SK-N-SH (cell line): ENCODE measurements around the gene ULBP1. TPM values are rescaled to one million over a fixed set of nuclear protein-coding genes. Genes with fewer than 3 reads are reported as not detected.
A peak's percentile ranks its signal among the peaks of the same experiment; 100 is the strongest.
"Not testable (repeated sequence)": the region's sequence is repeated elsewhere in the genome, so short reads cannot be mapped to it uniquely, and the experiment has no call there.

Source experiments
- CTCF ChIA-PET: fragments of 300-600, 350-600 bp; formaldehyde crosslinking; extraction: SDS; loops from one replicate; lab custom pipeline; 2021; lab: Yijun Ruan, JAX
- POLR2A ChIA-PET: fragments of 350-600 bp; sonication (Branson Sonifier 250); formaldehyde crosslinking; extraction: SDS; loops from one replicate; lab custom pipeline; 2020; ENCODE audit warnings: antibody characterized with exemption, inconsistent platforms; lab: Yijun Ruan, JAX
- DNase-seq: peaks from one replicate; pipeline ENCODE4 v3.0.0; 2012
- H2AFZ ChIP-seq: fragments of 200-600 bp; sonication (generic); 2 replicates; pipeline ENCODE4 v1.8.1; 2016; ENCODE audit warnings: antibody characterized with exemption, mild to moderate bottlenecking, low read depth
- H3F3A ChIP-seq: fragments of 200-600 bp; sonication (generic); replicated peaks from 2 replicates; pipeline ENCODE3; 2016; ENCODE audit warnings: antibody characterized with exemption, mild to moderate bottlenecking; ENCODE audit not compliant: insufficient read depth
- H3K27ac ChIP-seq, 2 experiments: fragments of 200-500 bp in 1 of 2; fragments of 200-600 bp in 1 of 2; sonication (Bioruptor generic) in 1 of 2; sonication (generic), shearing (Covaris generic) in 1 of 2; 2 replicates each; pipeline versions ENCODE4 v1.5.1 to v1.6.1; 2014 to 2016; ENCODE audit warnings: low read depth in 2 of 2, inconsistent platforms in 1 of 2, low read length in 1 of 2, mild to moderate bottlenecking in 1 of 2, mixed read lengths in 1 of 2
- H3K27me3 ChIP-seq: fragments of 200-600 bp; sonication (generic), shearing (Covaris generic); 2 replicates; pipeline ENCODE4 v1.6.1; 2016; ENCODE audit warnings: mixed run types; ENCODE audit not compliant: insufficient read depth
- H3K36me3 ChIP-seq, 2 experiments: fragments of 200-500 bp in 1 of 2; fragments of 200-600 bp in 1 of 2; sonication (Bioruptor generic) in 1 of 2; sonication (generic) in 1 of 2; replicated peaks in 1 of 2; 2 replicates each; pipeline versions ENCODE3 to v1.5.1; 2014 to 2016; ENCODE audit warnings: low read length in 1 of 2, mild to moderate bottlenecking in 1 of 2; ENCODE audit not compliant: insufficient read depth in 2 of 2, control insufficient read depth in 1 of 2
- H3K4me1 ChIP-seq, 2 experiments: fragments of 200-500 bp in 1 of 2; fragments of 200-600 bp in 1 of 2; sonication (Bioruptor generic) in 1 of 2; sonication (generic), shearing (Covaris generic) in 1 of 2; 2 replicates each; pipeline versions ENCODE4 v1.5.1 to v1.6.1; 2014 to 2016; ENCODE audit warnings: low read depth in 1 of 2, low read length in 1 of 2, mixed run types in 1 of 2; ENCODE audit not compliant: insufficient read depth in 2 of 2, control insufficient read depth in 1 of 2
- H3K4me2 ChIP-seq: fragments of 200-600 bp; sonication (generic), shearing (Covaris generic); 2 replicates; pipeline ENCODE4 v1.6.1; 2017; ENCODE audit warnings: mixed run types
- H3K4me3 ChIP-seq, 2 experiments: fragments of 200-500 bp in 1 of 2; fragments of 200-600 bp in 1 of 2; sonication (Bioruptor generic) in 1 of 2; sonication (generic), shearing (Covaris generic) in 1 of 2; 2 replicates each; pipeline versions ENCODE4 v1.5.1 to v1.8.1; 2014 to 2016; ENCODE audit warnings: low read depth in 2 of 2, inconsistent platforms in 1 of 2, low read length in 1 of 2, mild to moderate bottlenecking in 1 of 2, mixed read lengths in 1 of 2, moderate library complexity in 1 of 2
- H3K79me2 ChIP-seq: fragments of 200-600 bp; sonication (generic); 2 replicates; pipeline ENCODE4 v1.8.1; 2017; ENCODE audit warnings: mild to moderate bottlenecking; ENCODE audit not compliant: insufficient read depth
- H3K9ac ChIP-seq: fragments of 200-600 bp; sonication (generic); 2 replicates; pipeline ENCODE4 v1.6.1; 2017; ENCODE audit warnings: mixed run types
- H3K9me2 ChIP-seq: fragments of 200-600 bp; sonication (generic); 2 replicates; pipeline ENCODE4 v1.6.1; 2017; ENCODE audit warnings: mixed run types
- H3K9me3 ChIP-seq: fragments of 200-600 bp; sonication (generic); 2 replicates; pipeline ENCODE4 v1.6.1; 2017; ENCODE audit warnings: mixed run types, mild to moderate bottlenecking, moderate library complexity
- H4K20me1 ChIP-seq: fragments of 200-600 bp; sonication (generic); 2 replicates; pipeline ENCODE4 v1.6.1; 2017; ENCODE audit warnings: mild to moderate bottlenecking, mixed run types; ENCODE audit not compliant: insufficient read depth
- CHD2 ChIP-seq: fragments of 150-350 bp; IDR thresholded peaks from 2 replicates; pipeline ENCODE4 v1.6.1; 2018; ENCODE audit warnings: low read length; ENCODE audit not compliant: partially characterized antibody
- ELF1 ChIP-seq: IDR thresholded peaks from 2 replicates; pipeline ENCODE4 v1.4.0; 2012
- EP300 ChIP-seq, 2 experiments: IDR thresholded peaks; 2 replicates each; pipeline versions ENCODE4 v1.4.0 to v1.6.1; 2012; ENCODE audit warnings: borderline replicate concordance in 1 of 2, low read depth in 1 of 2, low read length in 1 of 2
- FOSL2 ChIP-seq: IDR thresholded peaks from 2 replicates; pipeline ENCODE4 v1.4.0; 2012; ENCODE audit warnings: low read depth, mild to moderate bottlenecking, moderate library complexity, borderline replicate concordance
- NFIC ChIP-seq: IDR thresholded peaks from 2 replicates; pipeline ENCODE4 v1.4.0; 2012; ENCODE audit warnings: borderline replicate concordance
- NRF1 ChIP-seq: IDR thresholded peaks from 2 replicates; pipeline ENCODE4 v1.6.1; 2012; ENCODE audit warnings: low read depth, mild to moderate bottlenecking, low read length
- RCOR1 ChIP-seq: fragments of 150-350 bp; IDR thresholded peaks from 2 replicates; pipeline ENCODE4 v1.6.1; 2017; ENCODE audit warnings: antibody characterized with exemption, low read length
- RFX5 ChIP-seq: IDR thresholded peaks from 2 replicates; pipeline ENCODE4 v1.6.1; 2012; ENCODE audit warnings: mild to moderate bottlenecking, improper control_type of control experiment, low read length
- SIN3A ChIP-seq: IDR thresholded peaks from 2 replicates; pipeline ENCODE4 v1.6.1; 2012; ENCODE audit warnings: low read depth, mild to moderate bottlenecking, low read length, moderate library complexity, borderline replicate concordance
- TEAD4 ChIP-seq: IDR thresholded peaks from 2 replicates; pipeline ENCODE4 v1.4.0; 2012; ENCODE audit warnings: mild to moderate bottlenecking, borderline replicate concordance; ENCODE audit not compliant: insufficient read depth
- ZBTB33 ChIP-seq: IDR thresholded peaks from 2 replicates; pipeline ENCODE4 v1.4.0; 2012; ENCODE audit warnings: low read depth, borderline replicate concordance
- WGBS: methylation state at CpG from one replicate; pipeline ENCODE4 v1.1.6; 2017; ENCODE audit warnings: low lambda C conversion rate; 5-methylcytosine and 5-hydroxymethylcytosine counted together
- polyA plus RNA-seq, 3 experiments: library from polyadenylated mRNA; depleted of rRNA; stranded (reverse); fragments of >200 nt; gene quantifications; 2 replicates each; pipeline ENCODE4 v1.2.3, GENCODE V29; 2012
- TF ChIP-seq, protein P1 (sequence below): fragments of 150-350 bp; IDR thresholded peaks from 2 replicates; pipeline ENCODE4 v1.6.1; 2017; ENCODE audit warnings: antibody characterized with exemption, low read length, low read depth, borderline replicate concordance

The ULBP1 gene
- polyA plus RNA-seq, 1 of the 3 experiments (the other 2 are of a cell fraction) = 0.02 TPM

- not testable (repeated sequence) for H4K20me1 ChIP-seq, H3K27ac ChIP-seq, DNase-seq, H3K4me2 ChIP-seq, H3K9me3 ChIP-seq, H3K9me2 ChIP-seq, H2AFZ ChIP-seq, H3F3A ChIP-seq, H3K36me3 ChIP-seq, H3K9ac ChIP-seq, H3K4me1 ChIP-seq, H3K79me2 ChIP-seq, H3K27me3 ChIP-seq
- ChIA-PET CTCF (interaction anchor here (0.6 to 1.1 kb wide), 3 partner anchors 81 to 1036 kb away, joined by 3 read pairs; no protein-coding TSS in a partner anchor), POLR2A (interaction anchor here (0.9 kb wide), 1 partner anchor 16 kb away, joined by 3 read pairs; no protein-coding TSS in a partner anchor)
- H3K4me3 ChIP-seq = peak overlapping the region in 1 of 2 experiments; percentile 72; a peak in 2 of 4 replicates
- WGBS = 71% methylated on average over 5 of the region's 5 CpGs
Observed at GRCh38 chr6:149922091-149922490, 41.7 kb upstream of the ULBP1 start.

GRCh38 chr6:149922642-149923326, 41.0 kb upstream of the ULBP1 start, which contains the start of gene RAET1G:
Gene RAET1G, minus strand, starts transcription at chr6:149923121. Its CDS starts 111 bp downstream, at chr6:149923010.
- Histone ChIP-seq H3K4me1 (peaks cover 0 to 9% of the 10 kb centered on the region in 2 experiments; a peak in 1 of 4 replicates), H3K9me3 (no peaks in the 10 kb centered on the region), H3K27me3 (no peaks in the 10 kb centered on the region), H3K4me3 (peak within 1 kb of the TSS; percentile 65 to 72), H3K36me3 (no peaks in the 10 kb centered on the region), H3K27ac (no peak within 1 kb of the TSS), H3K4me2 (peak within 1 kb of the TSS; percentile 84), H3K9ac (no peak within 1 kb of the TSS; the same call in 1 of the 2 replicates), H3F3A (no peaks in the 10 kb centered on the region), H2AFZ (peak within 1 kb of the TSS; percentile 85; the same call in 1 of the 2 replicates), H4K20me1 (no peaks in the 10 kb centered on the region), H3K9me2 (no peaks in the 10 kb centered on the region), H3K79me2 (no peaks in the 10 kb centered on the region)
- TF ChIP-seq RCOR1 (0 out of 2 replicates have a peak, but pooled peaks have one; percentile 40), RFX5 (peak; percentile 49), CHD2 (peak; percentile 22), NFIC (peak; percentile 61; the same call in 1 of the 2 replicates), NRF1 (peak; percentile 50), FOSL2 (no peak)
- 0% methylated on average over 11 of the region's 40 CpGs for WGBS
- ChIA-PET POLR2A (interaction anchor here (0.9 kb wide), 1 partner anchor 17 kb away, joined by 3 read pairs; no protein-coding TSS in a partner anchor), CTCF (interaction anchor here (0.6 to 2.4 kb wide), 4 partner anchors 82 to 1036 kb away, joined by 3 to 17 read pairs (median 3); no protein-coding TSS in a partner anchor)
- peak; percentile 91 for DNase-seq

GRCh38 chr6:149923327-149923986, 40.3 kb upstream of the ULBP1 start:
- no peaks in the 10 kb centered on the region for H3K36me3 ChIP-seq
- DNase-seq = peak; percentile 41
- TF ChIP-seq, protein P1, sequence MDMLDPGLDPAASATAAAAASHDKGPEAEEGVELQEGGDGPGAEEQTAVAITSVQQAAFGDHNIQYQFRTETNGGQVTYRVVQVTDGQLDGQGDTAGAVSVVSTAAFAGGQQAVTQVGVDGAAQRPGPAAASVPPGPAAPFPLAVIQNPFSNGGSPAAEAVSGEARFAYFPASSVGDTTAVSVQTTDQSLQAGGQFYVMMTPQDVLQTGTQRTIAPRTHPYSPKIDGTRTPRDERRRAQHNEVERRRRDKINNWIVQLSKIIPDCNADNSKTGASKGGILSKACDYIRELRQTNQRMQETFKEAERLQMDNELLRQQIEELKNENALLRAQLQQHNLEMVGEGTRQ = no peak
- no peak for TF ChIP-seq SIN3A
- TF ChIP-seq ELF1 = no peak
- TF ChIP-seq ZBTB33 = no peak
- TF ChIP-seq EP300 (IDR thresholded peaks at IDR 0.05; ENCODE audit: borderline replicate concordance in 1 of 2, low read depth in 1 of 2, low read length in 1 of 2) = no peak
- TF ChIP-seq FOSL2 = no peak
- no peak for TF ChIP-seq TEAD4
- peak overlapping the region; percentile 65 to 72 for H3K4me3 ChIP-seq
- 30% methylated on average over 33 of the region's 33 CpGs for WGBS
- CTCF ChIA-PET = interaction anchor here (0.7 to 2.4 kb wide), 6 partner anchors 41 to 358 kb away, joined by 3 to 23 read pairs (median 6); partner anchors contain the start of genes GINM1 and LRP11
- H3K79me2 ChIP-seq = no peaks in the 10 kb centered on the region
- peak overlapping the region; percentile 84 for H3K4me2 ChIP-seq
- no peaks in the 10 kb centered on the region for H4K20me1 ChIP-seq
- no peaks in the 10 kb centered on the region for H3K9me3 ChIP-seq
- H3K27me3 ChIP-seq = no peaks in the 10 kb centered on the region
- peak overlapping the region; percentile 78; the same call in 1 of the 2 replicates for H2AFZ ChIP-seq
- no peak overlapping the region for H3K9ac ChIP-seq
- H3K27ac ChIP-seq = no peak overlapping the region
- peaks cover 0 to 9% of the 10 kb centered on the region in 2 experiments; a peak in 1 of 4 replicates for H3K4me1 ChIP-seq
- H3K9me2 ChIP-seq = no peaks in the 10 kb centered on the region
- H3F3A ChIP-seq = no peaks in the 10 kb centered on the region
- POLR2A ChIA-PET = no interaction called here
